Loucy (cell line): ENCODE results near the gene TSPEAR.

Experiments used
- H2AFZ ChIP-seq: fragments of 200-600 bp; sonication (generic); 2 replicates; pipeline ENCODE4 v1.6.0; 2016; ENCODE audit warnings: antibody characterized with exemption, mild to moderate bottlenecking, low read length, moderate library complexity
- H3F3A ChIP-seq: fragments of 200-600 bp; 2 replicates; pipeline ENCODE4 v1.6.0; 2016; ENCODE audit warnings: antibody characterized with exemption, low read depth, mild to moderate bottlenecking
- H3K27me3 ChIP-seq: fragments of 200-600 bp; sonication (generic); 2 replicates; pipeline ENCODE4 v1.6.1; 2014; ENCODE audit warnings: low read length, mild to moderate bottlenecking; ENCODE audit not compliant: insufficient read depth, poor library complexity, severe bottlenecking
- H3K36me3 ChIP-seq: fragments of 200-600 bp; sonication (generic); 2 replicates; pipeline ENCODE4 v1.6.1; 2016; ENCODE audit warnings: low read length; ENCODE audit not compliant: insufficient read depth
- H3K4me1 ChIP-seq: fragments of 200-600 bp; sonication (generic); 2 replicates; pipeline ENCODE4 v1.5.1; 2014; ENCODE audit warnings: low read length, mild to moderate bottlenecking; ENCODE audit not compliant: insufficient read depth, poor library complexity, severe bottlenecking
- H3K4me2 ChIP-seq: fragments of 200-600 bp; sonication (generic); 2 replicates; pipeline ENCODE4 v1.6.0; 2014; ENCODE audit warnings: antibody characterized with exemption, low read length, low read depth, mild to moderate bottlenecking; ENCODE audit not compliant: poor library complexity, severe bottlenecking
- H3K4me3 ChIP-seq: fragments of 200-600 bp; sonication (generic); 2 replicates; pipeline ENCODE4 v1.5.1; 2014; ENCODE audit warnings: low read length, mild to moderate bottlenecking, mixed read lengths; ENCODE audit not compliant: poor library complexity, severe bottlenecking
- H3K79me2 ChIP-seq: fragments of 200-600 bp; sonication (generic); 2 replicates; pipeline ENCODE4 v1.6.1; 2014; ENCODE audit warnings: low read length; ENCODE audit not compliant: insufficient read depth
- H3K9ac ChIP-seq: fragments of 200-600 bp; sonication (generic); 2 replicates; pipeline ENCODE4 v1.6.0; 2014; ENCODE audit warnings: mild to moderate bottlenecking, low read depth, low read length, moderate library complexity; ENCODE audit not compliant: poor library complexity, severe bottlenecking
- H3K9me2 ChIP-seq: fragments of 200-600 bp; sonication (generic); replicated peaks from 2 replicates; pipeline ENCODE4 v1.6.1; 2016; ENCODE audit warnings: low read depth, low read length, mixed read lengths
- H3K9me3 ChIP-seq: fragments of 200-600 bp; sonication (generic); 2 replicates; pipeline ENCODE4 v1.6.1; 2014; ENCODE audit warnings: mild to moderate bottlenecking, antibody characterized with exemption, low read length, low read depth; ENCODE audit not compliant: insufficient read depth
- H4K20me1 ChIP-seq: fragments of 200-600 bp; sonication (generic); 2 replicates; pipeline ENCODE4 v1.6.0; 2014; ENCODE audit warnings: antibody characterized with exemption, low read length, mild to moderate bottlenecking; ENCODE audit not compliant: insufficient read depth, poor library complexity, severe bottlenecking
- CTCF ChIP-seq: fragments of 200-600 bp; sonication (generic); conservative IDR thresholded peaks from 2 replicates; pipeline ENCODE4 v1.5.1; 2014; ENCODE audit warnings: mild to moderate bottlenecking, antibody characterized with exemption, low read length
- EZH2phosphoT487 ChIP-seq: fragments of 200-600 bp; IDR thresholded peaks from 2 replicates; pipeline ENCODE4 v1.6.1; 2018; ENCODE audit warnings: antibody characterized with exemption, mild to moderate bottlenecking, moderate library complexity, borderline replicate concordance

The TSPEAR gene

GRCh38 chr21:44454747-44455523 lies 256.4 kb downstream of the TSPEAR start, which contains the start of gene LRRC3:
LRRC3 (plus strand) TSS chr21:44455510; CDS start chr21:44456645, 1,135 bp downstream.
- Histone ChIP-seq H4K20me1 (no peaks in the 10 kb centered on the region), H3K36me3 (no peaks in the 10 kb centered on the region), H3K4me2 (no peak within 1 kb of the TSS), H3K79me2 (no peaks in the 10 kb centered on the region), H3K27me3 (no peaks in the 10 kb centered on the region), H3F3A (no peaks in the 10 kb centered on the region), H3K4me3 (no peak within 1 kb of the TSS), H2AFZ (no peak within 1 kb of the TSS), H3K4me1 (no peaks in the 10 kb centered on the region), H3K9me3 (peaks cover 7% of the 10 kb centered on the region; the same call in 1 of the 2 replicates), H3K9ac (no peak within 1 kb of the TSS), H3K9me2 (no peaks in the 10 kb centered on the region)
- no peak for TF ChIP-seq EZH2phosphoT487
- TF ChIP-seq CTCF, result no peak

- no peaks in the 10 kb centered on the region for H3K36me3 ChIP-seq
These were observed 257.3 kb downstream of the TSPEAR start for GRCh38 chr21:44454058-44454457.

GRCh38 chr21:44453120-44453519 lies 258.3 kb downstream of the TSPEAR start:
- Histone ChIP-seq H3K79me2 (no peaks in the 10 kb centered on the region), H3K4me1 (no peaks in the 10 kb centered on the region), H3K36me3 (no peaks in the 10 kb centered on the region), H4K20me1 (no peaks in the 10 kb centered on the region), H3K9me2 (no peaks in the 10 kb centered on the region), H3K9ac (no peak overlapping the region), H3K27me3 (no peaks in the 10 kb centered on the region), H2AFZ (no peak overlapping the region), H3K4me3 (no peak overlapping the region), H3F3A (no peaks in the 10 kb centered on the region), H3K4me2 (no peak overlapping the region), H3K9me3 (peaks cover 7% of the 10 kb centered on the region; the same call in 1 of the 2 replicates)
- TF ChIP-seq CTCF, result no peak
- no peak for TF ChIP-seq EZH2phosphoT487

More at GRCh38 chr21:44454058-44454457, 257.3 kb downstream of the TSPEAR start:
- Histone ChIP-seq H4K20me1 (no peaks in the 10 kb centered on the region), H3K9me3 (peaks cover 7% of the 10 kb centered on the region; the same call in 1 of the 2 replicates), H3K9me2 (no peaks in the 10 kb centered on the region), H3K4me3 (no peak overlapping the region), H3F3A (no peaks in the 10 kb centered on the region), H3K79me2 (no peaks in the 10 kb centered on the region), H3K9ac (no peak overlapping the region), H3K4me2 (no peak overlapping the region), H3K4me1 (no peaks in the 10 kb centered on the region), H3K27me3 (no peaks in the 10 kb centered on the region), H2AFZ (no peak overlapping the region)
- TF ChIP-seq EZH2phosphoT487 (no peak), CTCF (no peak)
